ENCODE measurements around the gene FNDC11.
A peak's percentile ranks its signal among the peaks of the same experiment; 100 is the strongest.
"Not testable (repeated sequence)": the region's sequence is repeated elsewhere in the genome, so short reads cannot be mapped to it uniquely, and the experiment has no call there.

FNDC11 gene

DNA sequence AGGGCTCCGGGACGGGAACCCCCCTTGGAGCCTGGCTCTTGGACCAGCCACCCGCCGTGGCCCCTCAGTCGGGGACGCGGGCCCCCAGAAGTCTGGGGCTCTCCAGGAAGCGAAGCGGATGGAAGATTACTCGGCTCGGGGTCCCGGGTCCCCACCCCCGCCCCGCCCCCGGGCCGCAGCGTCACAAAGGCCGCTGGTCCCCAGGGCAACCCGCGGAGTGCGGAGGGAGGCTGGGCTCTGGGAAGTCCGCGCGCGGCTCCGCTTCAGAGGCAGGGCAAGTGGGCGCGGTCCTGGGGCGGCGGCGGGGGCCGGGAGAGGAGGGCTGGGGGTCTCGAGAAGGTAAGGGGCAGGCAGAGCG, at the start of gene FNDC11:
Gene FNDC11, plus strand, starts transcription at position 227 of the 358 bp plus-strand sequence. CDS start 1,505 bp downstream, outside the sequence.
- peak; percentile 56 for DNase-seq
- Mint-ChIP-seq H3K27ac (no peak within 1 kb of the TSS), H3K27me3 (peaks cover 8% of the 10 kb centered on the region), H3K4me1 (peaks cover 11% of the 10 kb centered on the region), H3K9me3 (no peaks in the 10 kb centered on the region), H3K36me3 (ENCODE audit: low read depth) (no peaks in the 10 kb centered on the region), H3K4me3 (peak within 1 kb of the TSS; percentile 34)
- peak; percentile 31 for ATAC-seq

DNA sequence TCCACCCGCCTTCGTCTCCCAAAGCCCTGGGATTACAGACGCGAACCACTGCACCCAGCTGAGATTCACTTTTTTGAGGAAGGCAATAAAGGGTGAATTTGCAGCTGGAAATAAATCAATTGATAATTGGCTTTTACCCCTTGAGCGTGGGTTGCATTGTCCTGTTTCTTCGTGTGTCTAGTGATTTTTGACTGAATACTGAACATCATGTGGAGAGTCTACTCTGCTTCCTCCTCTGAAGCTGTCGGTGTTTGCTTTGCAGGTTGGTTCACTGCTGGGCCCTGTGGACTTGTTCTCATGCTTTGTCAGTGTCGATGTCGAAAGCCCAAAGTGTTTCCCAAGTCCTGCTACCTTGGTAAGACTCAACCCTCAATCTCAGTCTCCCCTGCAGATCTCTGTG, 49.3 kb upstream of the FNDC11 start:
- Mint-ChIP-seq H3K27ac (no peak overlapping the region), H3K36me3 (ENCODE audit: low read depth) (peaks cover 2% of the 10 kb centered on the region), H3K4me1 (peaks cover 9% of the 10 kb centered on the region), H3K4me3 (no peak overlapping the region), H3K9me3 (no peaks in the 10 kb centered on the region), H3K27me3 (peaks cover 22% of the 10 kb centered on the region)
- no peak for ATAC-seq
- DNase-seq, result no peak

DNA sequence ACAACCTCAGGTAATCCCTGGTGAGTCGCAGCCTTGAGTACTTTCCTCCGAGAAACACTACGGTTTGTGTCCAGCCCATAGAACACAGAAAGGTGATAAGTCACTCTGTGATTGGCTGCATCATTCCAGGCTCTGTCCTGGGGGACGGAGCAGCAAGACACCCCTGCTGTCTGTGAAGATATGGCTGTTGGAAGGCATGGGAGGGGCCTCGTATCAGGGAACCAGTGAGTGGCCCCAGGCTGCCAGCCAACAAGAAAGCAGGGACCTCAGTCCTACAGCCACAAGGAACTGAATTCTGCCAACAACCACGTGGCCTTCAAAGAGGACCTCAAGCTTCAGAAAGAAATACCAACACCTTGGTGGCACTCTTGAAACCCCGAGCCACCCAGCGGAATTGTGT, 48.7 kb upstream of the FNDC11 start:
- H3K27ac Mint-ChIP-seq, result no peak overlapping the region
- H3K27me3 Mint-ChIP-seq, result peaks cover 25% of the 10 kb centered on the region
- DNase-seq (no peak), ATAC-seq (no peak)
- H3K4me3 Mint-ChIP-seq, result no peak overlapping the region
- no peaks in the 10 kb centered on the region for H3K9me3 Mint-ChIP-seq
- peaks cover 9% of the 10 kb centered on the region for H3K4me1 Mint-ChIP-seq
- peaks cover 2% of the 10 kb centered on the region for H3K36me3 Mint-ChIP-seq (ENCODE audit: low read depth)

DNA sequence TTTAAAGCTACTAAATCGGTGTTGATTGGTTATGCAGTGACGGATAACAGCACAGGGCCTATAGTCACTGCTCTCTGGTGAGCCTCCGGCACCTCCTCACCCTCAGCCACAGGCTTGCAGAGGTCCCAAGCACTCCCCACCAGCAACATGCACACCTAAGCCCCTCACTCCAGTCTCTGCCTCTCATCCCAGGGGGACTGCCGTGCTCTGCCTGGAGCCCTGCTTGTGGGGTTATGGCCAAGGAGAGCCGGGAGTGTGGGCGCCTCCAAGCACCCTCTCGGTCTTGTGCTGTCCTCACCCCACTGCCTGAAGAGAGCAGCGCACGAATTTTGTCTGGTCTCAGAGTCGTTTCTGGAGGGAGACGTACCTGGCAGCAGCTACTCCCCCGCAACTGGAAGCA, 48.2 kb upstream of the FNDC11 start:
- Mint-ChIP-seq H3K9me3 (no peaks in the 10 kb centered on the region), H3K36me3 (ENCODE audit: low read depth) (peaks cover 2% of the 10 kb centered on the region), H3K27ac (no peak overlapping the region), H3K27me3 (peaks cover 30% of the 10 kb centered on the region), H3K4me3 (no peak overlapping the region), H3K4me1 (peaks cover 9% of the 10 kb centered on the region)
- DNase-seq (no peak), ATAC-seq (no peak)

- Mint-ChIP-seq H3K27ac (no peak overlapping the region), H3K9me3 (no peaks in the 10 kb centered on the region), H3K36me3 (ENCODE audit: low read depth) (peaks cover 2% of the 10 kb centered on the region), H3K4me1 (peaks cover 9% of the 10 kb centered on the region), H3K27me3 (peaks cover 36% of the 10 kb centered on the region), H3K4me3 (no peak overlapping the region)
- DNase-seq, result no peak
- ATAC-seq, result no peak
These were observed 46.7 kb upstream of the FNDC11 start for GRCh38 chr20:63507083-63507743.

GRCh38 chr20:63508072-63508768, 45.7 kb upstream of the FNDC11 start:
- H3K9me3 Mint-ChIP-seq, result no peaks in the 10 kb centered on the region
- peaks cover 2% of the 10 kb centered on the region for H3K36me3 Mint-ChIP-seq (ENCODE audit: low read depth)
- H3K4me3 Mint-ChIP-seq, result no peak overlapping the region
- ATAC-seq (peak; percentile 43), DNase-seq (no peak)
- H3K4me1 Mint-ChIP-seq, result peaks cover 9% of the 10 kb centered on the region
- H3K27me3 Mint-ChIP-seq, result peaks cover 42% of the 10 kb centered on the region
- peak overlapping the region; percentile 55 for H3K27ac Mint-ChIP-seq

GRCh38 chr20:63509088-63509564, 44.8 kb upstream of the FNDC11 start:
- peaks cover 46% of the 10 kb centered on the region for H3K27me3 Mint-ChIP-seq
- H3K4me3 Mint-ChIP-seq, result no peak overlapping the region

DNA sequence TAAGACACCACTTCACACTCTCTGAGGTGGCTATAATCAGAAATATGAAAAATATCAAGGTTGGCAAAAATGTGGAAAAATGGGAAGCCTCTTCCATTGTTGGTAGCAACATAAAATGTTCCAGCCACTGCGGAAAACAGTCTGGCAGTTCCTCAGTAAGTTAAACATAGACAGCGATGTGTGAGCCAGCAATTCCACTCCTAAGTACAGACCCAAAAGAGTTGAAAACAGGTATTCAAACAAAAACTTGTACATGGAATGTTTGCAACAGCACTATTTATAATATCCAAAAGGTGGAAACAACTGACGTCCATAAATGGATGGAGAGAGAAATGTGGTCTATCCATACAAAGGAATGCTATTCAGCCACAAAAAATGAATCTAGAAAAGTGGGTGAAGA, 40.8 kb upstream of the FNDC11 start:
- H3K36me3 Mint-ChIP-seq (ENCODE audit: low read depth), result no peaks in the 10 kb centered on the region
- H3K27ac Mint-ChIP-seq, result no peak overlapping the region
- peaks cover 9% of the 10 kb centered on the region for H3K9me3 Mint-ChIP-seq
- no peak for ATAC-seq
- no peak for DNase-seq
- H3K27me3 Mint-ChIP-seq, result peaks cover 44% of the 10 kb centered on the region
- H3K4me3 Mint-ChIP-seq, result no peak overlapping the region
- peaks cover 4% of the 10 kb centered on the region for H3K4me1 Mint-ChIP-seq

More at GRCh38 chr20:63509088-63509564, 44.8 kb upstream of the FNDC11 start:
- Mint-ChIP-seq H3K4me1 (peaks cover 9% of the 10 kb centered on the region), H3K36me3 (ENCODE audit: low read depth) (peaks cover 2% of the 10 kb centered on the region), H3K27ac (no peak overlapping the region), H3K9me3 (peaks cover 1% of the 10 kb centered on the region)
- ATAC-seq, result no peak
- no peak for DNase-seq

DNA sequence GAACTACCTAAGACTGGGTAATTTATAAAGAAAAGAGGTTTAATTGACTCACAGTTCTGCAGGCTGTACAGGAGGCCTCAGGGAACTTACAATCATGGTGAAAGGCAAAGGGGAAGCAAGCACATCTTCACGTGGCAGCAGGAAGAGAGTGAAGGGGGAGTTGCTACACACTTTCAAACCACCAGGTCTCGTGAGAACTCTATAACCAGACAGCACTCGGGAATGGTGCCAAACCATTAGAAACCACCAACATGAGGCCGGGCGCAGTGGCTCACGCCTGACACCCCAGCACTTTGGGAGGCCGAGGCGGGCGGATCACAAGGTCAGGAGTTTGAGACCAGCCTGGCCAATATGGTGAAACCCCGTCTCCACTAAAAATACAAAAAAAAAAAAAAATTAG, 39.4 kb upstream of the FNDC11 start:
- H3K36me3 Mint-ChIP-seq (ENCODE audit: low read depth); ATAC-seq; DNase-seq; H3K27ac Mint-ChIP-seq; H3K9me3 Mint-ChIP-seq; H3K4me1 Mint-ChIP-seq; H3K4me3 Mint-ChIP-seq: not testable (repeated sequence)
- H3K27me3 Mint-ChIP-seq, result peaks cover 36% of the 10 kb centered on the region

GRCh38 chr20:63517376-63518309, 36.3 kb upstream of the FNDC11 start:
- Mint-ChIP-seq H3K4me1 (peaks cover 8% of the 10 kb centered on the region), H3K27ac (no peak overlapping the region), H3K27me3 (peaks cover 17% of the 10 kb centered on the region), H3K4me3 (no peak overlapping the region), H3K36me3 (ENCODE audit: low read depth) (peaks cover 5% of the 10 kb centered on the region), H3K9me3 (peaks cover 9% of the 10 kb centered on the region)
- DNase-seq (no peak), ATAC-seq (no peak)

DNA sequence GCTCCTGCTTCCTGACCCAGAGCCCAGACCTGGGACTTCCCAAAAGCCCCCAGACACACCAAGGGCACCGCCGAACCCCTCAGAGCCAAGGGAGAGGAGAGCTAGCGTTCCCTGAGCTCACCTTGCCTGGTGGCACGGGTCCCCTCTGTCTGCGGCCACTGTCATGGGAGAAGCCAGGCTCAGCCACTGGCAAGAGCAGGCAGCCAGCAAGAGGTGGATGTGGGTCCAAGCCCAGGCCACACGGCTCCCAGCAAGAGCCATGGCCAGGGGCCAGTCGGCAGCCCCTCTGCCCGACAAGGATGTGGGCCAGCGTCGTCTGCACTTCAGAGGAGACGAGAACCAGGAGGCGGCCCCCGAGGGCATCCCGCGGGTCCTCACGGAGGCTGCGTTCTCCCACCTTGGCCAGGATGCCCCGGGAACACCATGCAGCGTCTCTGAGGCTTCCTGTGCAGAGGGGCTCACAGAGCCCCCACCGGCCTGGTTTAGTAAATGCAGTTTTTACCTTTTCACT, 35.6 kb upstream of the FNDC11 start:
- H3K4me1 Mint-ChIP-seq, result peaks cover 9% of the 10 kb centered on the region
- peaks cover 10% of the 10 kb centered on the region for H3K36me3 Mint-ChIP-seq (ENCODE audit: low read depth)
- ATAC-seq (no peak), DNase-seq (no peak)
- peaks cover 9% of the 10 kb centered on the region for H3K9me3 Mint-ChIP-seq
- H3K27ac Mint-ChIP-seq, result no peak overlapping the region
- no peak overlapping the region for H3K4me3 Mint-ChIP-seq
- H3K27me3 Mint-ChIP-seq, result peaks cover 11% of the 10 kb centered on the region

DNA sequence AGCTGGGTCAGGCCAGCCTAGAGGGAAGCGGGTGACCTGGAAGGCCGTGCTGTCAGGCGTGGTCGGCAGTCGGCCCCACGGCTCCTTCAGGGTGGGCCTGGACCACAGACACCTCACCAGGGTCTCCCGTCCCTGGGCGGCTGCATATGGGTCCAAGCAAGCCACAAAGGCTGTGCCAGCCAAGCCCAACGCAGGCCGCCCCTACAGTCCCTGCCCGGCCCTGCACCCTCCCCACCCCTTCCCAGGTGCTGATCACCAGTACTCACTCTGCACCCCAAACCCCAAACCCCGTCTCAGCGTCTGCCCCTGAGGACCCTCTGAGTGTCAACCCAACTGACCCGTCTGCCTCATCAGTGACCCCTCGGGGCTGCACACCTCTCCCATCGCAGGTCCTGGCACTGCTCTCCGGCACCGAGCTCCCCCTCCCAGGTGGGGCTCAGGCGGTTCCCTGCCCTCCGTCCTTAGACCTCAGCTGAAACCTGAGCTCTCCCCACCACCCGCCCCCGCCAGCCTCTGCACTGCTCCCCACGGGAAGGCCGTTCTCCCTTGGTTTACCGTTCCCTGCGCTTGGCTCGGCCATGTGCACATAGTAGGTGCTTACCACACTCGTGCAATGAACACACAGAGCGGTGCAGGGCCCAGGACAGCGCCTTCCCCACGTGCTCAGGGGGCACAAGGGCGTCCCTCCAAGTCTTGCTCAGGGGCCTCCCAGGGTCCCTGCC, 34.9 kb upstream of the FNDC11 start:
- peaks cover 9% of the 10 kb centered on the region for H3K4me1 Mint-ChIP-seq
- ATAC-seq (no peak), DNase-seq (no peak)
- H3K9me3 Mint-ChIP-seq, result peaks cover 8% of the 10 kb centered on the region
- H3K36me3 Mint-ChIP-seq (ENCODE audit: low read depth), result peaks cover 16% of the 10 kb centered on the region
- no peak overlapping the region for H3K27ac Mint-ChIP-seq
- peak overlapping the region; percentile 56 for H3K4me3 Mint-ChIP-seq
- H3K27me3 Mint-ChIP-seq, result peaks cover 9% of the 10 kb centered on the region

DNA sequence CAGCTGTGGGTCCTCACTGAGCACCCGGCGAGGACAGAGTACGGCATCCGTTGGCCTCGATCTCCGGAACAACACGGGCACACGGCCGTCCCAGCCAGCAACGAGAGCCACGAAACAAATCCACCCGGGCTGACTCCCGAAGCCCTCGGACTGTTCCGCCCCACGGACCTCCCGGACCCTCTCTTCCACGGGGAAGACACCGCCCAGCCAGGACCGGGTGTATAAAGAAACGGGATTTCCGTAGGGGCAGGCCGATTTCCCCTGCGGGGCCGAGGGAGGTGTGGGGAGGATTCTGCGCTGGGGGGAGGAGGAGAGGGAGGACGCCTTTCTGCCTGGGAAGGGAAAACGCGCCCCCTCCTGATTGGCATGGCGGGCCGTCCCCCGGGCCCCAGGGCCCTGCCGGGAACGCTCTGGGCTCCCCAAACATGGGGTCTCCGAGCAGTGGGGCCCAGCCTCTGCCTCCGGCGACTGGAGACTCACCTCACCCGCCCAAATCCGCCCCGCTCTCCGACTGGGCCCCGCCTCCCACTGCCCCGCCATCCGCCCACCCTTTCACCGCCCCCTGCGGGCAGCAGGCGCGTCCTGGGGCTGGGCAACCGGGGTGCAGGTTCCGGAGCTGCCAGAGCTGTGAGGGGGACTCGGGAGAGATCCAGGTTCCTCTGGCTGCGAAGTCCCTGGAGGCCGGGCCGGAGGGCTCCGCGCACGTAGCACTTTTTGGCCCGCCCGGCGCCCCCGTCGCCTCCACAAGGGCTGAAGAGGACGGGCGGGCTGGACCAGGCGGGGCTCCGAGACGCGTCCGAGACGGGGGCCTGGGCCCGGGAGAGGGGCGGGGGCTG, 34.1 kb upstream of the FNDC11 start:
- Mint-ChIP-seq H3K27ac (no peak overlapping the region), H3K9me3 (peaks cover 3% of the 10 kb centered on the region), H3K36me3 (ENCODE audit: low read depth) (peaks cover 20% of the 10 kb centered on the region), H3K27me3 (peaks cover 7% of the 10 kb centered on the region), H3K4me3 (peak overlapping the region; percentile 56), H3K4me1 (peaks cover 7% of the 10 kb centered on the region)
- ATAC-seq (peak; percentile 33), DNase-seq (peak; percentile 69)
